IPS-20b (cell line): ENCODE results near the gene TMEM47.

Experiments
- H3K27ac ChIP-seq: one replicate; pipeline ENCODE4 v1.5.1; 2013; ENCODE audit warnings: low read length
- H3K27me3 ChIP-seq: 2 replicates; pipeline ENCODE4 v1.6.1; 2013; ENCODE audit warnings: mild to moderate bottlenecking, low read length, inconsistent platforms; ENCODE audit not compliant: insufficient read depth
- H3K36me3 ChIP-seq: 2 replicates; pipeline ENCODE4 v1.6.1; 2013; ENCODE audit warnings: low read depth, mild to moderate bottlenecking, inconsistent platforms, low read length, moderate library complexity; ENCODE audit not compliant: insufficient read depth
- H3K4me1 ChIP-seq: 2 replicates; pipeline ENCODE4 v1.6.1; 2013; ENCODE audit warnings: mild to moderate bottlenecking, control low read depth, inconsistent platforms, low read length, moderate library complexity; ENCODE audit not compliant: insufficient read depth
- H3K4me3 ChIP-seq: 2 replicates; pipeline ENCODE4 v1.5.1; 2013; ENCODE audit warnings: mild to moderate bottlenecking, low read length, inconsistent platforms
- H3K9ac ChIP-seq: 2 replicates; pipeline ENCODE4 v1.6.1; 2013; ENCODE audit warnings: low read depth, mild to moderate bottlenecking, inconsistent platforms, low read length, moderate library complexity
- H3K9me3 ChIP-seq: 2 replicates; pipeline ENCODE4 v1.6.1; 2013; ENCODE audit warnings: mild to moderate bottlenecking, low read depth, low read length, inconsistent platforms; ENCODE audit not compliant: insufficient read depth

Gene TMEM47

GRCh38 chrX:34584781-34585180 is 72.3 kb downstream of the TMEM47 start:
- no peak overlapping the region for H3K27ac ChIP-seq
- H3K9me3 ChIP-seq = no peaks in the 10 kb centered on the region
- H3K4me1 ChIP-seq = no peaks in the 10 kb centered on the region; the same call in 1 of the 2 replicates
- no peaks in the 10 kb centered on the region for H3K27me3 ChIP-seq
- no peak overlapping the region for H3K4me3 ChIP-seq
- H3K9ac ChIP-seq = no peak overlapping the region
- no peaks in the 10 kb centered on the region for H3K36me3 ChIP-seq

GRCh38 chrX:34580069-34580468 is 77.0 kb downstream of the TMEM47 start:
- no peaks in the 10 kb centered on the region for H3K9me3 ChIP-seq
- no peak overlapping the region for H3K27ac ChIP-seq
- H3K36me3 ChIP-seq = no peaks in the 10 kb centered on the region
- H3K4me1 ChIP-seq = peaks cover 3% of the 10 kb centered on the region
- no peak overlapping the region for H3K9ac ChIP-seq
- H3K4me3 ChIP-seq = no peak overlapping the region
- H3K27me3 ChIP-seq = no peaks in the 10 kb centered on the region

GRCh38 chrX:34578237-34578636 is 78.8 kb downstream of the TMEM47 start:
- no peak overlapping the region for H3K4me3 ChIP-seq
- H3K9me3 ChIP-seq = no peaks in the 10 kb centered on the region
- no peaks in the 10 kb centered on the region for H3K36me3 ChIP-seq
- H3K9ac ChIP-seq = no peak overlapping the region
- no peaks in the 10 kb centered on the region for H3K27me3 ChIP-seq
- no peak overlapping the region for H3K27ac ChIP-seq
- peaks cover 3% of the 10 kb centered on the region for H3K4me1 ChIP-seq
